Mucosa of rectum (tissue), 2 donors: ENCODE results near the gene NDUFB2.

ENCODE experiments used
- H3K27ac ChIP-seq, 2 donors: one replicate each; pipeline ENCODE4 v1.7.0; 2013; ENCODE audit warnings: inconsistent platforms in 2 of 2, low read depth in 2 of 2, low read length in 2 of 2
- H3K27me3 ChIP-seq, 2 donors: one replicate each; pipeline ENCODE4 v1.7.0; 2013; ENCODE audit warnings: low read length in 2 of 2; ENCODE audit not compliant: control insufficient read depth in 2 of 2, insufficient read depth in 2 of 2
- H3K36me3 ChIP-seq, 2 donors: one replicate each; pipeline ENCODE4 v1.7.0; 2013; ENCODE audit warnings: low read length in 2 of 2; ENCODE audit not compliant: control insufficient read depth in 2 of 2, insufficient read depth in 2 of 2
- H3K4me1 ChIP-seq, 2 donors: one replicate each; pipeline ENCODE4 v1.7.0; 2013; ENCODE audit warnings: low read length in 2 of 2, mild to moderate bottlenecking in 1 of 2; ENCODE audit not compliant: control insufficient read depth in 2 of 2, insufficient read depth in 2 of 2
- H3K4me3 ChIP-seq, 2 donors: one replicate each; pipeline ENCODE4 v1.7.0; 2013; ENCODE audit warnings: low read length in 2 of 2
- H3K9ac ChIP-seq, 2 donors: one replicate each; pipeline ENCODE4 v1.7.0; 2013; ENCODE audit warnings: low read length in 2 of 2, low read depth in 1 of 2, mild to moderate bottlenecking in 1 of 2
- H3K9me3 ChIP-seq, 2 donors: one replicate each; pipeline ENCODE4 v1.7.0; 2013; ENCODE audit warnings: low read length in 2 of 2; ENCODE audit not compliant: control insufficient read depth in 2 of 2
- donor health status: healthy.
- donor health status: Normal muscosa, but diverticular disease.

NDUFB2 gene

GRCh38 chr7:140752533-140752932, 56.0 kb downstream of the NDUFB2 start:
- no peaks in the 10 kb centered on the region for H3K4me1 ChIP-seq
- no peaks in the 10 kb centered on the region for H3K9me3 ChIP-seq
- H3K27ac ChIP-seq = no peak overlapping the region
- no peaks in the 10 kb centered on the region for H3K27me3 ChIP-seq
- H3K4me3 ChIP-seq = no peak overlapping the region
- no peak overlapping the region for H3K9ac ChIP-seq
- peaks cover 3 to 5% of the 10 kb centered on the region in 2 donors for H3K36me3 ChIP-seq

GRCh38 chr7:140754506-140754905, 58.0 kb downstream of the NDUFB2 start:
- Histone ChIP-seq H3K27me3 (no peaks in the 10 kb centered on the region), H3K4me3 (no peak overlapping the region), H3K36me3 (no peaks in the 10 kb centered on the region), H3K9me3 (no peaks in the 10 kb centered on the region), H3K9ac (no peak overlapping the region), H3K4me1 (no peaks in the 10 kb centered on the region), H3K27ac (no peak overlapping the region)
